ENCODE results near the gene LAG3. TPM values are rescaled to one million over a fixed set of nuclear protein-coding genes. Genes with fewer than 3 reads are reported as not detected.

LAG3 gene
- total and polyA plus RNA-seq, 10 of the 15 experiments (the other 5 are each of a cell fraction or from before 2014, with no cell fraction given), result 0.52 to 4.2 (median 1.0) TPM; not detected in 1

- no peak for ATAC-seq
- RAD21 ChIA-PET (ENCODE audit: unreplicated experiment), result interaction anchor here (0.9 to 5.4 kb wide), 3 partner anchors 9 to 50 kb away, joined by 3 to 42 read pairs (median 4); partner anchors contain the start of gene MLF2
- SMC1A ChIA-PET (ENCODE audit: uncharacterized antibody, unreplicated experiment), result interaction anchor here (1.1 to 2.3 kb wide), 3 partner anchors 8 to 30 kb away, joined by 4 to 7 read pairs (median 7); partner anchors contain the start of gene PTMS
- CTCF ChIA-PET, result interaction anchor here (0.7 to 2.8 kb wide), 7 partner anchors 12 to 86 kb away, joined by 3 to 17 read pairs (median 4); partner anchors contain the start of genes MLF2 and PTMS
- no peaks in the 10 kb centered on the region for H3K9me3 ChIP-seq (replicated peaks; ENCODE audit: control insufficient read depth, insufficient read depth, low read length)
- no peak overlapping the region for H3K27ac ChIP-seq (ENCODE audit: control insufficient read depth, insufficient read depth)
- no peak overlapping the region for H3K4me2 ChIP-seq (ENCODE audit: control insufficient read depth, insufficient read depth)
- no TSS peak for BruUV-seq (replicated peaks)
- intact Hi-C loops (cut with micrococcal nuclease; ENCODE audit: unreplicated experiment) (no loop called here), in situ Hi-C loops (cut with MboI) (no loop called here)
- no peak overlapping the region for H2AFZ ChIP-seq (ENCODE audit: control insufficient read depth, low read depth, low read length)
- H3K4me3 ChIP-seq, result no peak overlapping the region
- FAIRE-seq, result no peak
- no peaks in the 10 kb centered on the region for H3K79me2 ChIP-seq (ENCODE audit: control insufficient read depth, insufficient read depth, low read length)
- H3K27me3 ChIP-seq (replicated peaks in 1 of 2; ENCODE audit: control insufficient read depth in 2 of 2, insufficient read depth in 2 of 2, low read length in 1 of 2), result no peaks in the 10 kb centered on the region
- no peaks in the 10 kb centered on the region for H4K20me1 ChIP-seq (ENCODE audit: control insufficient read depth, insufficient read depth)
- no peak overlapping the region for H3K9ac ChIP-seq (ENCODE audit: control insufficient read depth, insufficient read depth, low read length)
- peaks cover 7% of the 10 kb centered on the region; the same call in 1 of the 2 replicates for H3K4me1 ChIP-seq (ENCODE audit: control insufficient read depth, insufficient read depth, low read length)
- TF ChIP-seq RAD21 (IDR thresholded peaks at IDR 0.05; ENCODE audit: insufficient read depth, low read depth, low read length) (no peak), CBX5 (IDR thresholded peaks at IDR 0.05; ENCODE audit: low read depth) (no peak), SRF (IDR thresholded peaks at IDR 0.05; ENCODE audit: low read depth in 2 of 2, low read length in 2 of 2) (no peak), RAD51 (IDR thresholded peaks at IDR 0.05) (no peak), TCF7 (IDR thresholded peaks at IDR 0.05; ENCODE audit: borderline replicate concordance) (no peak), ZNF217 (IDR thresholded peaks at IDR 0.05) (no peak), CHD4 (IDR thresholded peaks at IDR 0.05) (no peak), NFYB (IDR thresholded peaks at IDR 0.05; ENCODE audit: insufficient read depth, low read depth, low read length) (no peak), POU2F2 (IDR thresholded peaks at IDR 0.05; ENCODE audit: borderline replicate concordance, low read depth, low read length) (no peak), CEBPB (IDR thresholded peaks at IDR 0.05; ENCODE audit: borderline replicate concordance in 1 of 2, low read depth in 2 of 2, low read length in 2 of 2) (no peak), BMI1 (IDR thresholded peaks at IDR 0.05; ENCODE audit: borderline replicate concordance) (no peak), JUND (IDR thresholded peaks at IDR 0.05; ENCODE audit: low read depth, low read length) (no peak), MYB (IDR thresholded peaks at IDR 0.05; ENCODE audit: borderline replicate concordance, low read depth, low read length) (no peak), BCLAF1 (IDR thresholded peaks at IDR 0.05) (no peak), POLR2AphosphoS2 (IDR thresholded peaks at IDR 0.05; ENCODE audit: low read depth, low read length) (no peak)
- TF ChIP-seq, protein P1, sequence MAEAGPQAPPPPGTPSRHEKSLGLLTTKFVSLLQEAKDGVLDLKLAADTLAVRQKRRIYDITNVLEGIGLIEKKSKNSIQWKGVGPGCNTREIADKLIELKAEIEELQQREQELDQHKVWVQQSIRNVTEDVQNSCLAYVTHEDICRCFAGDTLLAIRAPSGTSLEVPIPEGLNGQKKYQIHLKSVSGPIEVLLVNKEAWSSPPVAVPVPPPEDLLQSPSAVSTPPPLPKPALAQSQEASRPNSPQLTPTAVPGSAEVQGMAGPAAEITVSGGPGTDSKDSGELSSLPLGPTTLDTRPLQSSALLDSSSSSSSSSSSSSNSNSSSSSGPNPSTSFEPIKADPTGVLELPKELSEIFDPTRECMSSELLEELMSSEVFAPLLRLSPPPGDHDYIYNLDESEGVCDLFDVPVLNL (IDR thresholded peaks at IDR 0.05; ENCODE audit: low read depth, low read length), result no peak
- TF ChIP-seq, protein P2, sequence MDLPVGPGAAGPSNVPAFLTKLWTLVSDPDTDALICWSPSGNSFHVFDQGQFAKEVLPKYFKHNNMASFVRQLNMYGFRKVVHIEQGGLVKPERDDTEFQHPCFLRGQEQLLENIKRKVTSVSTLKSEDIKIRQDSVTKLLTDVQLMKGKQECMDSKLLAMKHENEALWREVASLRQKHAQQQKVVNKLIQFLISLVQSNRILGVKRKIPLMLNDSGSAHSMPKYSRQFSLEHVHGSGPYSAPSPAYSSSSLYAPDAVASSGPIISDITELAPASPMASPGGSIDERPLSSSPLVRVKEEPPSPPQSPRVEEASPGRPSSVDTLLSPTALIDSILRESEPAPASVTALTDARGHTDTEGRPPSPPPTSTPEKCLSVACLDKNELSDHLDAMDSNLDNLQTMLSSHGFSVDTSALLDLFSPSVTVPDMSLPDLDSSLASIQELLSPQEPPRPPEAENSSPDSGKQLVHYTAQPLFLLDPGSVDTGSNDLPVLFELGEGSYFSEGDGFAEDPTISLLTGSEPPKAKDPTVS (IDR thresholded peaks at IDR 0.05; ENCODE audit: low read depth, low read length), result no peak
- WGBS (ENCODE audit: insufficient coverage, insufficient replicate concordance, low lambda C conversion rate, missing lambda C conversion rate), result 51% methylated on average over 9 of the region's 9 CpGs
- no peak for DNase-seq (ENCODE audit: low read depth, low spot score)
- no peaks in the 10 kb centered on the region for H3K36me3 ChIP-seq (ENCODE audit: control insufficient read depth in 2 of 2, insufficient read depth in 2 of 2, low read length in 1 of 2)
- POLR2A ChIA-PET, result interaction anchor here (1.4 kb wide), 1 partner anchor 9 kb away, joined by 12 read pairs; no protein-coding TSS in a partner anchor
These were observed 11.5 kb downstream of the LAG3 start for GRCh38 chr12:6783828-6784227.

Data from GM12878 (cell line).